ENCODE data around the gene SNX32.

The SNX32 gene

DNA sequence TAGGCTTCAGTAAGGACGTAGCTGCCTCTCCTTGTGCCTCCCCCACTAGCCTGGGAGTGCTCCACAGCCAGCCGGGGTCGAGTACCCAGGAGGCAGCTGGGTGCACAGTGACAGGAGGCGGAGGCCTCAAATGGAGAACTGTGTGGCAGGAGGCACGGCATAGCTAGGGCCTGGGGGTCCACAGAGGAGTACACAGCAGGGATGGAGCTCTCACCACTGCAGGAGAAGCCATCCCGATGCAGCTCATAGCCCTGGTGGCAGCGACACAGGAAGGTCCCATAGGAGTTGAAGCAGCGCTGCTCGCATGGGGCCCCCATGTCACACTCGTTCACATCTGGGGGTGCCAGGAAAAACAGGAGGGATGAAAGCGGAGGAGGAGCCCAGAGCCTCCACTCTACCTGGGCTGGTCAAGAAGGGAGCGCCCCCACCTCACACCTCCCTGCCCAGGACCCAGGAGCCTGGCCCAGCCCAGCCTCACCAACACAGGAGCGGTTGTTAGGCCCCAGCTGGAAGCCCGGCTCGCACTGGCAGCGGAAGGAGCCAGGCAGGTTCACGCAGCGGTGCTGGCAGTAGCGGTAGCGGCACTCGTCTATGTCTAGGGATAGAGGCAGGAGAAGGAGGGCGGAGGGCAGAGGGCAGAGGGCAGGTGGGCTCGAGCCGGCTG is 36.0 kb downstream of the SNX32 start:
- DNase-seq, result no peak

DNA sequence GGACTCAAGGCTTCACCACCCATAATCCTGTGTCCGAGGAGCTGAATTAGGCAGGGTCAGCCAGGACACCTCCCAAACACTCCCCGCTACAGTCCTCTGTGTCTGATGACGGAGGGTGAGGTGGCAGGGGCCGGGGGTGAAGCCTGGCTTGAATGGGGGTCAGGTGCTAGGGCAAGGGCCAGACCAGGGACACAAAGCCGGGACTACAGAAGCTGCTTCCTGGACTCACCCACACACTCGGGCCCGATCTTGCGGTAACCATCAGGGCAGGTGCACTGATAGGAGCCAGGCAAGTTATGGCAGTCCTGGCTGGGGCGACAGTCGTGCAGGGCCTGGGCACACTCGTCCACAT is 36.5 kb downstream of the SNX32 start:
- no peak for DNase-seq

DNA sequence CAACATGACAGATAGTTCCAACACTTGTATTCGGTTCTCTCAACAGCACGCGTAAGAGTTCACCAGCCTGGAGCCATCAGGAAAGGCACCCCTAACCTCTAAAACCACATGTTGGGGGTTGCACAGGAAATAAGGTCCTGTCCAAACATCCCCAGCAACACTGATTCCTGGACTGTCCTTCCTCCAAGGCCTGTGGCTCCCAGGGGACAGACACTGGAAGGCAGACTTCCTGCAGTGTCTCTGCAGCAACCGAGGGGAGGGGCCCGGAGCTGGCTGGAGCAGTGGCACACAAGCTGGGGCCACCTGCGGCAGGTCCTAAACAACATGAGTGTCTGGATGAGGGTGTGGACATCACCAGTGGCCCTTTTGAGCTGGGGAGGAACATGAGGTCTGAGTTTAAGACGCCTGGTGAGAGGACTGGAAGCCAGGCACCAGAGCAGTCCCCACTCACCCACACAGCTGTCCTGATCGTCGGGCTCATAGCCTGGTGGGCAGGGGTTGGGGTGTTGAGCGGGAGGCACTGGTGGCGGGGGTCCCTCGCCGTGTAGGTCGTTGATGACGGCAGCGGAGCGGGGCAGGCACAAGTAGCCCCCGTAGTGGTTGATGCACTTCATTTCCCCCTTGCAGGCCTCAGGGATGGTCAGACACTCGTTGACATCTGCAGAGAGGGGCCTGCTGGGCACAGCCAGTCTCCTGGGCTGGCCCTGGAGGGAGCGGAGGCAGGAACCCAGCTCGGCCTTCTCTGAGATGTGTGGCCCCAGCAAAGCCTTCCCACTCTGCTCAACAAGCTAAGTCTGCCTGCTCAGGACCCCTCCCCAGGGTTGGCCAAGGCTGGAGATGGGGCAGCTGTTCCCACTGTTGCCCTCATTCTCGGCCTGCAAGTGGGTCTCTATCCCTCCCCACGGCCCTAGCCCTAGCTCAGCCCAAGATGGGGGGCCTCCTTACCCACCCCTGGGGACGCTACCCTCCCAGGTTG is 37.2 kb downstream of the SNX32 start:
- no peak for DNase-seq

DNA sequence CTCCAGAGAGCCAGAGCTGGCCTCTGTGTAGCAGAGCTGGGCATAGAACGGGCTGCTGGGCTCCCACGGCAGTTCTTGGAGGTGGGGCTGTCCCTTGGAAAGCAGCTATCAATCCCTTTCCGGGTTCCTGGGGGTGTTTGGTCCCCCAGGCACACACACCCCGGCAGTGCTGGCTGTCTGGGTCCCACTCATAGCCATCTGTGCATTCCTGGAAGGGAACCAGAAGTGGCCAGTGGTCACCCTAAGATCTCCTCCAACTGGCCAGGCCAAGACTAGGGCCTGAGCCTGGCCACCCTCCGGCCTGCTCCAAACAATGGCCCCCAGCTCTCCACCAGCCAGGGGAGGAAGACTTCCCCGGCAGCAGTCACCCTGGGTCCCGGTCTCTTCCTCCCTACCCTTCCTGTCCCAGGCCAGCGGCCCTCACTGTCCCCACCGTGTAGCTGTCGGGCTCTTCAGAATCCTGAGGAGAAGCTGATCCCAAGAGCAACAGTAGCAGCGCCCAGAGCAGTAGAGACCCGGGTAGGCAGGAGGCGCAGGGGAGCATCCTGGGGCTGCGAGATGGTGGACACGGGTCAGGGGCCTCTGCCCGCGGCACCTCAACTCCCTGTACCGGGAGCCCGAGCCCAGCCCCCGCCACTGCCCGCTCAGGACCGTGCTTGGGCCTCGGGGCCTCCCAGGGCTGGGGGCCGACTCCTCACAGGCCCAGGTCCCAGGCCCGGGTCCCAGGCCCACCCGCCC is 38.2 kb downstream of the SNX32 start:
- no peak for DNase-seq

DNA sequence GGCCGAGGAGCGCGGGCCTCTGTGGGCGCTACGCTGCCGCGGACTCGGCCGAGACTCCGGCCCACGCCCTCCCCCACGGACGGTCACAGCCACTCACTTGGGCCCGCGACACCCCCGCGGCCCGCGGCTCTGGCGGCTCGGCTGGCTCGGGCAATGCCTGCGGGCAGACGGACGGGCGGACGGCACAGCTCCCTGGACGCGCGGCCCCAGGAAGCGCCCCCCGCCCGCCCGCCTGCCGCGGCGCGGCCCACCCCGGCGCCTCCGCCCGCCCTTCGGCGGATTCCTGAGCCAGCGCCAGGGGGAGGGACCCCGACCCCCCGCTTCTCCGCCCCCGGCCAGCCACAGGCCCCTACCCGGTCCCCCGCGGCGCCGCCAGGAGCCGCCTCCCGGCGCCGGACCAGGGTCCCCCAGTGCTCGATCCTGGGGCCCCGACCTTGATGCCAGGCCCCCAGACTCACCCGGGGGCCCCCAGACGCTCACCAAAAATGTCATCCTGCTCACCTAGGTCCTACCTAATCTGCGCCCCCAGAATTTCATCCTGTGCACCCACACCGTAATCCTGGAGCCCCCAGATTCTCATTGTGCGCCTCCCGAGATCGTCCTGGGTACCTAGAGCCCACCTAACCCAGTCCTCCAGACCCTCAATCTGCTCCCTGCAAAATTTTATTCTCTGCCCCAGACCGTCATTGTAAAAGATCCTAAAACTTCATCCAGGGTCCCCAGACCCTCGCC is 39.0 kb downstream of the SNX32 start, which contains the start of gene EFEMP2:
TSS of gene EFEMP2 (minus strand) at position 215 of the 732 bp plus-strand sequence. CDS start 446 bp downstream, outside the sequence.
- no peak for DNase-seq

DNA sequence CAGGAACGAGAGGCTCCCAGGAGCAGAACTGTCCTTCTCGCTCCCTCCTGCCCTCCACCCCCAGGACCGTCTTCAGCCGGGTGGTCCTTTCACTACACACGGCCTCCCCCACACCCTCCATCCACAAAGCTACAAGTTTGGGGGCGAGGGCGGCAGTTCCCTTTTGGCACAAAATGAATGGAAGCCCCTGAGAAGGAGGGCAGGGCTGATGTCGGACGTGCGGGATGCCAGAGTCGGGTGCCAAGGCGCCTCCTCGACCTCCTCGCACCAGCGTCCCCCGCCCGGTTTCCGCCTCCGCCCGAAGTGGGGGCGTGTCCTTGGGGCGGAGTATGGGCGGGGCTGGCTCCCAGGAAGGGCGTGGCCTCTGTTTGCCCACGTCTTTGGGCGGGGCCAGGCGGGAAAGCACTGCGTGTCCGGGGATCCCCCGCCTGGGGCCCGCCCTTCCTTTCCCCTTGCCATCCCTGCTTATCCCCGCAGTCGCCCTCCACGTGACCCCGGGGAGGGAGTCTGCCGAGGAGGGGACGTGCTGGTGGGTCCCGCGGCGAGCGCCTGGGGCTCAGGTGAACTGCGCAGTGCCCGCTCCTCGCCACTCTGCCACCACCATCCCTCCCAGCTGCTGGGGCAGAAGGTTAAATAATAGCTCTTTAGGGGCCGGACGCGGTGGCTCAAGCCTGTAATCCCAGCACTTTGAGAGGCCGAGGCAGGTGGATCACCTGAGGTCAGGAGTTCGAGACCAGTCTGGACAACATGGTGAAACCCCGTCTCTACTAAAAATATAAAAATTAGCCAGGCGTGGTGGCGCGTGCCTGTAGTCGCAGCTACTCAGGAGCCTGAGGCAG is 39.8 kb downstream of the SNX32 start:
- DNase-seq, result peak; percentile 96

DNA sequence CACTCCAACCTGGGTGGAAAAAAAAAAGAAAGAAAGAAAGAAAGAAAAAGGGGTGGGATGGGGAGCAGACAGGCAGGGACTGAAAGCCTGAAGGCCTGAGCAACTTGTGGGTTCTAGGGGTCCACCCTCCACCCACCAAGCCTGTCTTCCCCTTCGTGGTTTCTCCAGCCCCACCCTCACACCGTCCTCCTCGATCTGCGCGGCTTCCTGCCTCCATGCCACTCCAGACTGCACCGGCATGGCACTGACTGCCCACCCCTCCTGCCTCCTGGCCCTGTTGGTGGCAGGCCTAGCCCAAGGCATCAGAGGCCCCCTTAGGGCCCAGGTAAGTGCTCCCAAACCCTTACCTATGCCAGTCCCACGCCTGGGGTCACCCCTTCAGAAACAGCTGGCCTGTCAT is 45.9 kb downstream of the SNX32 start, which contains the start of gene CTSW:
TSS of gene CTSW (plus strand) at position 221 of the 400 bp plus-strand sequence. CDS start at position 239, 18 bp downstream.
- DNase-seq, result peak; percentile 56

DNA sequence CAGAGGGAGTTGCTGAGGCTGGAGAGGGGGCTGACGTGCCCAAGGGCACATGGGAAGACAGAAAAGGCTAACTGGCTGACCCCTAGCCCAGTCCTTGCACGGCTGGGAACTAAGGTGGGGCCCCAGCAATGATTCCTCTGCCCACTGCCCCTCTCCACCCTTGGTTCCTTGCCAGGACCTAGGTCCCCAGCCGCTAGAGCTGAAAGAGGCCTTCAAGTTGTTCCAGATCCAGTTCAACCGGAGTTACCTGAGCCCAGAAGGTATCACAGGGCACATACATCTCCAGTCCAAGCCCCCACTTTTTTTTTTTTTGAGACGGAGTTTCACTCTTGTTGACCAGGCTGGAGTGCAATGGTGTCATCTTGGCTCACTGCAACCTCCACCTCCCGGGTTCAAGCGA is 46.3 kb downstream of the SNX32 start:
- no peak for DNase-seq

DNA sequence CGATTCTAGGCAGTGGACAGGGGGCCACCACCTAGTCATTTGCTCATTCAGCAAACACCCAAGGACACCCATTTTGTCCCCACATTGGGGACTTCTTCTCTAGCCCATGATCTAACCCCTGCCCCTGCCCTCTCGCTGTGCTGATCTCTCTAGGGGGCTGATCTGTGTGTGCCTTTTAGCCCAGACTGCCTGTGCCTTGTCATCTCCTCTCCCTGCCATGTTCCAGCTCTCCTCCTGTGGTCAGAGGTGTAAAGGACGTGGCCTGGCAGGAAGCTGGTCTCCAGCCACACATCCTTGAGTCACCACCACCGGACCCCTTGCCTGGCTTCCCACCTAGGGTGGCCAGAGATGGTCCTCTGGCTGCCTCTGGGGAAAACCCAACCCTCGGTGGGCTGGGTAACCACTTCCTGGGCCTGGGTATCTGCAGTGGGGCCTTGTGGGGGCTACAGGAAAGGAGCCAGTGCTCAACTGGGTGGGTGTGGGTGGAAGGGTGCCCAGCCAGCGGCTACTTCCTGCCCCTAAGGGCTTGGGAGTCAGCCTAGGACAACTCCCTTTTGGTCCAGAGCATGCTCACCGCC is 47.2 kb downstream of the SNX32 start:
- no peak for DNase-seq

DNA sequence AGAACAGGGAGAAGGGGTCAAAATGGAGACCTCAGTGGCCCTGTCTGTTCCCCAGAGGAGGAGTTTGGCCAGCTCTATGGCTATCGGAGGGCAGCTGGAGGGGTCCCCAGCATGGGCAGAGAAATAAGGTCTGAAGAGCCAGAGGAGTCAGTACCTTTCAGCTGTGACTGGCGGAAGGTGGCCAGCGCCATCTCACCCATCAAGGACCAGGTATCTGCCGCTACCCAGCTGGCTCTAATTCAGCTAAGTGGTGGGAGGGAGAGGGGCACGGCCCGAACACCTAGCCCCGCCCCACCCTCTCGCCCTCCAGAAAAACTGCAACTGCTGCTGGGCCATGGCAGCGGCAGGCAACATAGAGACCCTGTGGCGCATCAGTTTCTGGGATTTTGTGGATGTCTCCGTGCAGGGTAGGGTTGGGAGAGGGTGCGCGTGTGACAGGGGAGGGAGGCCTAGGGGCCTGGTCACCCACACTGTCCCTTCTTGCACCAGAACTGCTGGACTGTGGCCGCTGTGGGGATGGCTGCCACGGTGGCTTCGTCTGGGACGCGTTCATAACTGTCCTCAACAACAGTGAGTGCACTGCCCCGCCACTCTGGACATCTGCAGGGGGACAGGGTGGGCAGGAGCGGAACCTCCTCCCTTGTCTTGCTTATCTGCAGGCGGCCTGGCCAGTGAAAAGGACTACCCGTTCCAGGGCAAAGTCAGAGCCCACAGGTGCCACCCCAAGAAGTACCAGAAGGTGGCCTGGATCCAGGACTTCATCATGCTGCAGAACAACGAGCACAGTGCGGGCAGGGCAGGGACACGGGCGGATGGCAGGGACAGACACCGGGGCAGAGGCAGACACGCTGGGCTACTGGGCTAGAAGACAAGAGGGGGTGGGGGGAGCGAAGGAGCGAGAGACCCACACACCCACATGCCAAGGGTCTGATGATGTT is 48.6 kb downstream of the SNX32 start:
- no peak for DNase-seq

DNA sequence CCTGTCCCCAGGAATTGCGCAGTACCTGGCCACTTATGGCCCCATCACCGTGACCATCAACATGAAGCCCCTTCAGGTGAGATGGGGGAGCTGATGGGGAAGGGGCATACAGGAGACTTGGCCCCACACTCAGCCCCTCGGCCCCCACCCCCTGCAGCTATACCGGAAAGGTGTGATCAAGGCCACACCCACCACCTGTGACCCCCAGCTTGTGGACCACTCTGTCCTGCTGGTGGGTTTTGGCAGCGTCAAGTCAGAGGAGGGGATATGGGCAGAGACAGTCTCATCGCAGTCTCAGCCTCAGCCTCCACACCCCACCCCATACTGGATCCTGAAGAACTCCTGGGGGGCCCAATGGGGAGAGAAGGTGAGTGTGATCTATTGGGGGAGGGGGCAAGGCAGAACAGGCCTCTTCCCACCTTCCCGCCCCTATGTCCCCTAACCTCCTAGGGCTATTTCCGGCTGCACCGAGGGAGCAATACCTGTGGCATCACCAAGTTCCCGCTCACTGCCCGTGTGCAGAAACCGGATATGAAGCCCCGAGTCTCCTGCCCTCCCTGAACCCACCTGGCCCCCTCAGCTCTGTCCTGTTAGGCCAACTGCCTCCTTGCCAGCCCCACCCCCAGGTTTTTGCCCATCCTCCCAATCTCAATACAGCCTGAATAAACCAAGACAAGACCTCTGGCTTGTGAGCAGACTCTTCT is 49.4 kb downstream of the SNX32 start:
- DNase-seq, result no peak

DNA sequence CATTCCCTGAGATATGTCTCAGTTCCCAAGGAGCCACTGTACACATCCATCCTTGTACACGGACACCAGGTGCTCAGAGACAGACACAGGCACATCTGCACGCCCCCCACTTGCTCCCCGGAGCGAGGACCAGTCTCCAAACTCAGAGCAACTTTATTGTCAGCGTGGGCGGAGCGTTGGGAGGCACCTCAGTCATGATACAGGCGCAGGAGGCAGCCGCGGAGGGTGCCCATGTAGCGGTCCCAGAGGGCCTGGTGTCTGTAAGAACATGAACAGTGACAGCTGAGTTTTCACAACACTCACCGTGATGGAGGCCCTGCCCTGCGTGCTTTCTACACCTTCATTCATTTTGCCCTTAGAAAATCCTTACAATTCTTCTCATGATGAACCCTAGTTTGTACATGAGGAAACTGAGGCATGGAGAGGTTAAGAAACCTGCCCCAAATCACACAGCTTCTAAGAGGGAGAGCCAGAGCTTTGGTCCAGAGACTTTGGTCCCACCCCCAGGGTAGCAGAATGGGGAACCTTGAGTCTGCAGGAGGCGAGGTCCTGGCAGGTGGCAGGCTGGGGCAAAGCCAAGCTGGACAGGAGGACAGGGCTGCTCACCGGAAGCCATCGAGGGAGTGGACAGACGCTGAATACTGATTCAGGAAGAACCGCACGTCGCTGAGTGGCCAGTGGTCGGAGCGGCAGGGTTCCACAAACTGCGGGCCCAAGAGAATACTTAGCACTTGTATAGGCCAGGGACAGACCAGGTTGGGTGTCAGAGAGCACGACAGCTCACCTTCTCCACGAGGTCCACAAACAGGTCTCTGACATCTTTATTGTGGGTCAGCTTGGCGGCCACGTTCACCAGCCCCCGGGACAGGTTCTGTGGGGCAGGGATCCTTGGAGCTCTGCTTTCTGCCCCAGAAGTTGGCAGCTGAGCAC is 50.3 kb downstream of the SNX32 start:
- DNase-seq, result no peak

DNA sequence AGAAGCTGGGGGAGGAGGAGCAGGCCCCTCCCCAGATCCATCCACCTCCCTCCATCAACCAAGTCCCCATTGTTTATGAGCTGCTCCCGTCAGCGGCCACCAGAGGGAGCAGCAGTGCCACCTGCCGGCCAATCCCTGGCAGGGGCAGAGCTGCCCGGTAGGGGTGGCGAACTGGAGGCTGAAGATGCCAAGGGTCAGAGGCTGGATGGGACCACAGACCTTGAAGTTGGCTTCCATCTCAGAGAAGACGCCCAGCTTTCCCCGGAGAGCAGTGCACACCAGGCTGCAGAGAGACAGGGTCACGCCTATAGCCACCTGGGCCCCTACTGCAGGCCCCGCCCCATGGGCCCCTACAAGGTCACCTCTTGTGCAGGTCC is 50.9 kb downstream of the SNX32 start:
- DNase-seq, result peak; percentile 82

DNA sequence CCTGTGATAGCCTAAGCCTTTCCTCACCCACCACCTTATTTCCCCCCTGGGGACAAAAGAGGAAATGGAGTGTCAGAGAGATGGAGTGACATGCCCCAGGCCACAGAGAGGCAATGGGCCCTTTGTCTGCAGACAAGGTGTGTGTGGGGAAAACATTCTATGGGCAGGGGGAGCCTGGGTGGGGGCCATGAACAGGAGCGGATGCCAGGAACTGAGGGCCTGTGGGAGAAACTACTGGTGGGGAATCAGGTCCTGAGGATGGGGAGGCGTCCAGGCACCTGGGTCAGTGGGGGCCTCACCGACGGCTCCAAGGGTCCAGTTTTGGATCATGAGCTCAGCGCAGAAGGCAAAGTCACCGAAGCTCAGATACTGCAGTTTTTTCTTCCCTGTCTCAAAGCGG is 51.5 kb downstream of the SNX32 start:
- DNase-seq, result no peak

DNA sequence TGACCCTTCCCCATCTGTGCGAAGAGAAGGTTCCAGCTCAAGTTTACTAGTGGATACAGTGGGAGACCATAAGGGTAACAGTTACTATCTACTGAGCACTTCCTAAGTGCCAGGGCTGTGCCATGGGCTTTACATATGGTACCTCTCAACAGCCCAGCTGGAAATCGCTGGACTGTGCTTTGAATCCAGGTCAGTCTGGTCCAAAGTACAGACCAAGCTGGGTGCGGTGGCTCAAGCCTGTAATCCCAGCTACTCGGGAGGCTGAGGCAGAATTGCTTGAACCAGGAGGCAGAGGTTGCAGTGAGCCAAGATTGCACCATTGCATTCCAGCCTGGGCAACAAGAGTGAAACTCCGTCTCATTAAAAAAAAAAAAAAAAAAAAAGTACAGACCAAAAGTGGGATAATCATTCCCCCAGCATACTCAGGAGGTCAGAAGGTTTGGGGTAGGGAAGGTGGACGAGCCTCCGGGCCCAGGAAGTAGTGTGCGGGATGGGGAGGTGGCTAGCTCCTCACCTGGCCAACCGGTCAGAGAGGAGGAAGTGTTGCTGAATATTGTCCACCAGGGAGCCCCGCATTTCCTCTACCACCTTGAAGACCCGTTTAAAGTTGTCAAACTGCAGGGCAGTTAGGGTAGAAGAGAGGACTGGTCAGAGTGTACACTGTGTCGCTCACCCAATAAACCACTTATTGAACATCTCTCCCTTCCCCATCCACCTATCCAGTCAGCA is 52.2 kb downstream of the SNX32 start:
- DNase-seq, result no peak

DNA sequence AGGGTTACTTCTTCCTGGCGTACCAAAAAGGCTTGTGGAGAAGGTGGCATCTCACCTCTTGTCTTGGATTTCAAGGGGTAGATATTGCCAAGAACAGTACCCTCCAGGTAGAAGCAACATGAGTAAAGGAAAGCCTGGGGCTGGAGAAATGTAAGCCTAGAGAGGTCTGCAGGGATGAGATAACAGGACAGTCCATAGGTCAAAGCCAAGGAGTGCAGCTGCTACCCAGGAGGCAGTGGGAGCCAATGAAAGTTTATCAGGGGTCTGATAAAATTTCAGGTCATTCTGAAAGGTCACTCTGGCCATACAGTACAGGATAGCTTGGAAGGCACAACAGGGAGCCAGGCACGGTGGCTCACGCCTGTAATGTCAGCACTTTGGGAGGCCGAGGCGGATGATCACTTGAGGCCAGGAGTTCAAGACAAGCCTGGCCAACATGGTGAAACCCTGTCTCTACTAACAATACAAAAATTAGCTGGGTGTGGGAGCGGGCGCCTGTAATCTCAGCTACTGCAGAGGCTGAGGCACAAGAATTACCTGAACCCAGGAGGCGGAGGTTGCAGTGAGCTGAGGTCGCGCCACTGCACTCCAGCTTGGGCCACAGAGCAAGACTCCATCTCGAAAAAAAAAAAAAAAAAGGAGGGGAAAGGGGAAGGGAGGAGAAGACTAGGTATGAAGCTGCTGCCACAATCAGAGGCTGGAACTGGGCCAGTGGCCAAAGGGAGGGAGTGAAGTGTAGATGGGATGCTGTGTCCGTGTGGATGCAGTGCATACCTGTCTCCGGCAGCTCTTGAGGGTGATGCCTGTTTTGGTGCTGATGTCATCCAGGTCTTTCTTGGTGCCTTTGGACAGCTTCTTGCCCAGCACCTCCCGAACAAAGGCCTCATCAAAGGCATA is 53.3 kb downstream of the SNX32 start:
- DNase-seq, result no peak
